HG02610 (cell line): Measurements from ENCODE around the gene EBP.
A peak's percentile ranks its signal among the peaks of the same experiment; 100 is the strongest.
"Not testable (repeated sequence)": the region's sequence is repeated elsewhere in the genome, so short reads cannot be mapped to it uniquely, and the experiment has no call there.

Experiments used
- ATAC-seq: cut with Tn5 transposase; IDR thresholded peaks from one replicate; pipeline ENCODE4 v1.9.1; 2021; ENCODE audit warnings: mild to moderate bottlenecking, moderate library complexity; ENCODE audit not compliant: unreplicated experiment

Gene EBP

DNA sequence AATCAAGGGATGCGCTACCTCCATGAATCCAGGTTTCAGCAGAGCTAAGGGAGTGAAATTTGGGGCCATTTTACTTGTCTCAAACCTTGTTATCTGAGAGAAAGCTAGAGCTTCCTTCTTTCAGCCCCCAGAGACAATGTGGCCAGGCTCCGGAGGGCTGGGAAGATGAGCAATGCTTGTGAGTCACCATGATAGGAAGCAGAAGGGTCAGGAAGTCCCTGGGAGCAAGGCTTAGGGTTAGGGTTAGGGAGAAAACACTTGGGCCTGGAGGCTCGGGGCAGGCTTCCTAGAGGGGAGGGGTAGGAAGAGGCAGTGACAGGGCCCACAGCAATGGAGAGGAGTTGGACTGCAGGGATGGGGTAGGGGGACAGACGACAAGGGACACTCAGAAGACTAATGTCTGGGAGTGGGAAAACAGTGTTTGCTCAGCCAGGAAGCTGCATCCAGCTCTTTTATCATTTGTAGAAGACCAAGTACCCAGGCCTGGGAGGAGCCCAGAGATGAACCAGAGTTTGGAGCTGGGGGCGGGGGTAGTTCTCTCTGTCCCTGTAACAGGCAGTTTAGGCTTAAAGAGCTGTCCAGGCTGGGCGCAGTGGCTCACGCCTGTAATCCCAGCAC, 29.2 kb upstream of the EBP start:
- ATAC-seq = no peak

DNA sequence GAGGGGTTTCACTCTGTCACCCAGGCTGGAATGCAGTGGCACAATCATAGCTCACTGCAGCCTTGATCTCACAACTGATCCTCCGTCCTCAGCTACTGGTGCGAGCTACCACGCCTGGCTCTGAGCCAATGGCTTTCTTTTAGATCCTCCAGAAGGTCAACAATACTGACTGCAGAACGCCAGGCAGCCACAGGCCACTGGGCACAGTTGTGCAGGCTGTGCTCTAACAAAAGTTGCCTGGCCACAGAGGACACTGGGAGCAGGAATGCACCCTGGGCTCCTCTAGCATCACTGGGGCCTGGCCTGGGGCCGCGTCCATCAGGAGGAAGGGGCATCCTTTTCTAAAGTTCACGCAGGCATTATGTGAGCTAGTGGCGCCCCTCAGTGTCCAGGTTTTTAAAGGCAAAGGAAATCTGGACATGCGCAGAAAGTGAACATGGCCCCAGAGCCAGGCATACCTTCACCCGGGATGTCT, 27.7 kb upstream of the EBP start:
- ATAC-seq = no peak

DNA sequence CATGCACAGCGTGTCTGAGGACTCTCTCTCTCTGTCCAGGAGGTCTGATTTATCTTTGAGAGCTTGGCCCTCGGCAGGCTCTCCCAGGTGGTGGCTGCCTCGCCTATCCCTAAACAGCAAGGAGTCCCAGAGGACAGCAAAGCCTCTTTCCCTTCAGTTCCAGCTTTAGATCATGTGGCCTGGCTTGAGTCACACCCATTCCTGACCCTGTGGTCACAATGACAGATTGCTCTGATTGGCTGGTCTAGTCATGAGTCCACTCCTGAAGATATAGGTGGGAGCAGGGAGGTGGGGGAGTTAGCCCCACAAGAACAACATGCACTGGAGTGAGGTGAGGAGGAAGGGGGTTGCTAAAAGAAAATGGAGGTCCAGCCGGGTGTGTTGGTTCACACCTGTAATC, 24.9 kb upstream of the EBP start:
- no peak for ATAC-seq

DNA sequence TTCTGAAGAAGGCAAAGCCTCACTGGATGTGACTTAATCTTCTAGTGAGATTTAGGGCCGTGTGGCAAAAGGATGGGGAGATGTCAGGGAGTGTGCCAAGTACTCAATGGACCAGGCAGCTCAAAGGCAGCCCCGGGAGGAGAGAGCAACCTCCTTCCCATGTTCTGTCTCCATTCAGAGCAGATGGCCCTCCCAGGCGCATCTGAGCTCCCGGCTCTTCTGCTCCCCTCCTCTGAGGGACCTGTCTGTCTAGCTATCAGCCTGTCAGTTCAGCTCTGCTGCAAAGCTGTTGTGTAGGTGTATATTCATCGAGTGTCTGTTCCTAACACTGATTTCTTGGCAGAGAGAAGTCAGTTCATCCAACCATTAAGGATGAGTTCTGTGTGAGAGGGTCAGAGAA, 23.7 kb upstream of the EBP start:
- no peak for ATAC-seq

DNA sequence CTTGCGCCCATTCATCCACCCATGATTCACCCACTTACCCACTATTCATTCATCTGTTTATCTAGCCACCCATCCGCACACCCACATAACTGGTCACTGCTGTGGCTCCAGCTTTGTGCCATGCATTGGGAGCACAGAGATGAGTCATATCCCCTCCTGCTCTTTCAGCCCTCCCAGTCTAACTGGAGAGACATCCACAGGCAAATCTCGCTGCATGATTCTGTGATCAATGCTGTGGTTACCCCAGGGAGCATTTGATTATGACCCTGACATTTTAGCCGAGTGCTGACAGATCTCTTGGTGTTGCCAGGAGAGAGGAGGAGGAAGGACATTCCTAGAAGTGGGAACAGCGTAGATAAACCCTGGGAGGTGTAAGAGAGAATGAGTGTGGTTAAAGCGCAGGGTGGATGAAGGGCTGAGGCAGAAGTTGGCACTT, 23.2 kb upstream of the EBP start:
- no peak for ATAC-seq

DNA sequence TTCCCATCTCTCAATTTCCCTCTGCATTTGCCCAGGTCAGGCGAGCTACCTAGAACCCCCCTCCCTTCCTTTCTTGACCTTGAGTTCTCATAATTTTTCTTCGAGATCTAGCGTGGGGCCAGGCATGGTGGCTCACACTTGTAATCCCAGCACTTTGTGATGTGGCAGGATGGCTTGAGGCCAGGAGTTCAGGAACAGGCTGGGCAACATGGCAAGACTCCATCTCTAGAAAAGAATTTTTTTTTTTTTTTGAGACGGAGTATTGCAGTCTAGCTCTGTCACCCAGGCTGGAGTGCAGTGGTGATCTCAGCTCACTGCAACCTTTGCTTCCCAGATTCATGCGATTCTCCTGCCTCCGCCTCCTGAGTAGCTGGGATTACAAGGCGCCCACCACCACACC, 17.3 kb upstream of the EBP start:
- no peak for ATAC-seq

DNA sequence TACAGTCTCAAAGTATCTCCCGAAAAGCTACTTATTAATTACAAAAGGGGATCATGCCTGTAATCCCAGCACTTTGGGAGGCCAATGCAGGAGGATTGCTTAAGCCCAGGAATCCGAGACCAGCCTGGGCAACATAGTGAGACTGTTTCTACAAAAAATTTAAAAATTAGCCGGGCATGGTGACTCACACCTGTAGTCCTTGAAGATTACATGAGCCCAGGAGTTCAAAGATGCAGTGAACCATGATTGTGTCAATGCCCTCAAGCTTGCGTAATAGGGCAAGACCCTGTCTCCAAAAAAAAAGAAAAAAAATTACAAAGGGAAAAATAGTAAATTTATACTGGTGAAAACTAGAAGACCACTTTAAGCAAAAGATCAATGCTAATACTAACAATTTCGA, 16.1 kb upstream of the EBP start:
- ATAC-seq = no peak

DNA sequence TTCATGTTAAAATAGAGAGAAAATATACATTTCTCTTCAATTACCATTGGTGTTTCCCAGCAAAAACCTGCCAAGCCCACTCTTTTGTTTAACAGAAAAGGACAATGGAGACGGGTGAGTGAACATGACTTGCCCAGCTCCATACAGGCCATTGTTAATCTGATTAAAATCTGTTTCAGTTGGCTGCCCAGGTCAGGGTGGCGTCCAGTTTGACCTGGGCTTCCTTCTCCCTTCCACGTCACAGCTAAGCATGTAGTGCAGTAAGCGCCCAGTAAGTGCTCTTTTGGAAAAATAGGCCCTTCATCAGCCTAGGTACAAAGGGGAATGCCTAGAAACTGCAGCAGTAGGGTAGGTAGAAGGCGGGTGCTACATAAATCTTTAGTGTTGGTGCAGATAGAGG, 14.4 kb upstream of the EBP start:
- no peak for ATAC-seq

DNA sequence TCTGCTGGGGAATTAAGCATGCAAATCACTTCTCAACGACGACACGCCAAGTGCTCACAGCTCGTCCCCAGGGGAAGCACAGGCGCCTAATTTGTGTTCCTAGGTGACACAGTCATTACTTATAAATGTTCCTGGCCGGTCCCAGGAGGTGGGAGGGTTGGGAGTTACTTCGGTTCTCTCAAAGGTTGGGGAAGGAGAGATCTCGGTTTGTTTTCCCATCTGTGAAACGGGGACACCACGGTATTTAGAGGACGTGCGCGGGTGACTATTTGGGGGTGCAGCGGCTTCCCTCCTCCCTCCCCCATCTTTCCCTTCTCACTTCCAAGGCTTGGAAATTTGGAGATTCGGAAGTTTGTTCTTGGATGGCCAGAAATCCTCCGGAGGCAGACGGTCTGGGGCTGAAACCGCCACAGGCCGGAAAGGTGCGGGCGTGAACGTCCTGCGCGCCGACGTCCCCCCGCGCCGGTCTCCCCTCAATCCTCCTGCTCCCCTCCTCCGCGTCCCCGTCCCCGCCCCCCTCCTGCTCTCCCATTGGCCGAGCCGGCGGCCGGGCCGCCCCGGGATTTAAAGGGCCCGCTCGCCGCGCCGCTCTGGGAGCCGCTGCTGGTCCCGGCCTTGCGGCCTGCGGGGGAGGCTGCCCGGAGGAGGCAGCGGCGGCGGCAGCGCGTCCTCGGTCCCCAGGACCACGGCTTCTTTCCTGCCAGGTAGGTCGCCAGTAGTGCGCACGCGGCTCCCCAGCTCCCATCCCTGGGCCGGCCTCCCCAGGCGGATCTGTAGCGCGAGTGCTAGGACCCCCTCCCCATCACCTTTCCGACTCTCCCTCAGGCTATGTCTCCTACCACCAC, 13.0 kb upstream of the EBP start, which contains the start of gene PORCN:
PORCN (plus strand) TSS at position 593 of the 845 bp plus-strand sequence. CDS start 829 bp downstream, outside the sequence.
- ATAC-seq = peak; percentile 80

DNA sequence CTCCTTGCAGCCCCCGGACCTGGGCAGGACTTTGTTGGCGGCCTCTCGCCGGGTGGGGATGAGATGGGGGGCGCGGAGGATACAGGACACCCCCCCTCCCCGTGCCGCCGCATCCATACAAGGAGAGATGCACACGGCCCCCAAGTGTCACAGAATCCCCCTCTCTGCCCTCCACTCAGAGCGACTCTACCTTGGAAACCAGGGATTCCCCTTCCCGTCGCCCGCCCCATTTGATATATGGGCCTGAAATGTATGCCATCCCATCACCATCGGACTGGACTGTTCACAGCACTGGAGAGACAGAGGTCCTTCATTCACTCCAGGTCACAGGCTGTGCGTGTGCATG, 12.4 kb upstream of the EBP start:
- ATAC-seq = peak; percentile 21

DNA sequence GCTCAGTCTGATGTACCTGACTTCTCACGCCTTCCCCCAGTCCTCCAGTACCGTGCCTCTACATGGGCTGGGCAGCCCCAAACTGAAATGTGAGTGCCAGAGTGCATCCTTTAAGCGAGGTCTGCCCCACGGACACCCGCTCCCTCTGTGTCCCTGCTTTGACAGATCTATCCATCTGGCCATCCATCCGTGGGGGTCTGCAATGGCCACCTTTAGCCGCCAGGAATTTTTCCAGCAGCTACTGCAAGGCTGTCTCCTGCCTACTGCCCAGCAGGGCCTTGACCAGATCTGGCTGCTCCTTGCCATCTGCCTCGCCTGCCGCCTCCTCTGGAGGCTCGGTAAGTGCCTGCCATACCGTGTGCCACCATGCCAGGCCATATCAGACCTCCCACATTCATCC, 12.0 kb upstream of the EBP start:
- ATAC-seq = no peak

DNA sequence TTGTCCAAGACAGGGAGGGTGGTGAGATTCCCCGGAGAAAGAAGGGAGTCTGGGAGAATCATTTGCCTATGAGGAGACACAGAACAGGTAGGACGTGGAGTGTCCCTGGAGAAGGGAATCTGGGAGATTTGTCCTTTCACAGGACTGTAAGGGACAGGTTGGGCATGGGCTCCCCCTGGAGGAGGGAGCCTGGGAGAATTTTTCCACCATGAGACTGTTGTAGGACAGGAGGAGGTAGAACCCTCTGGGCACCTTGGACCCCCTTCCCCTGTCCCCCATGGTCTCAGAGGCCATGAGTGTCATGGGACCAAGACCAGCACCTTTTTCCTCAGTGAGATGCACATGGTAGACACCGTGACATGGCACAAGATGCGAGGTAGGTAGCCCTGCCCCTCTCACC, 10.0 kb upstream of the EBP start:
- ATAC-seq = no peak

DNA sequence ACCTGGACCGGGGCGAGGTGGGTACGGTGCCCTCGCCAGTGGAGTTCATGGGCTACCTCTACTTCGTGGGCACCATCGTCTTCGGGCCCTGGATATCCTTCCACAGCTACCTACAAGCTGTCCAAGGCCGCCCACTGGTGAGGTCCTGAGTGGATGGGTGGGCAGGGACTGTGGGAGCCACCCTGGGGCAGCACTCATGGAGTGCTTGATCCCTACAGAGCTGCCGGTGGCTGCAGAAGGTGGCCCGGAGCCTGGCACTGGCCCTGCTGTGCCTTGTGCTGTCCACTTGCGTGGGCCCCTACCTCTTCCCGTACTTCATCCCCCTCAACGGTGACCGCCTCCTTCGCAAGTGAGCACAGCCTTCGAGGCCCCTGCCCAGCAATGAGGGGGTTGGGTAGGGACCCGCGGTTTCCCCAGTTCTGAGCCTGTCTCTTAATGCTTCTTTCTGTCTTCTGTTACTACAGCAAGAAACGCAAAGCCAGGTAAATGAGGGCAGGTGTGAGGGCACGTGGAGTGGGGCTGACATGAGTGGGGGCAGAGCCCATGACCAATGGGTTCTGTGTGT, 9.2 kb upstream of the EBP start:
- ATAC-seq = no peak

DNA sequence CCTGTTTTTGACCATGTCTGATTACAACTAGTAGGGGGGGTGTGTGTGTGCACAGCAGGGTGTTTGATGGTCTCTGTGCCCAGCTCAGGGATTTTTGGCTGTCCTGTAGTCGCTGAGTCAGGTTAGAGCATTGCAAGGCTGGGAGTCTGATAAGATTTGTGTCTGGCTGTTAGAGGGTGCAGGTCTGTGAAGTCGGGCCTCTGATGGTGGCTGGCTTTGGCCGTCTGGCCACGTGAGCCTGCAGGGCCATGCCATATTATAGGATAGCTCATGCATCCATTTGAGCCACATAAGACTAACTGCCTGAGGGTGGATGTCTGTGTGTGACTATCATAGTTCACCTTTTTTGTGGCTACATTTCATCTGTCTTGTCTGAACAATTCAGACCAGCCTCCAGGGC, 7.9 kb upstream of the EBP start:
- no peak for ATAC-seq

DNA sequence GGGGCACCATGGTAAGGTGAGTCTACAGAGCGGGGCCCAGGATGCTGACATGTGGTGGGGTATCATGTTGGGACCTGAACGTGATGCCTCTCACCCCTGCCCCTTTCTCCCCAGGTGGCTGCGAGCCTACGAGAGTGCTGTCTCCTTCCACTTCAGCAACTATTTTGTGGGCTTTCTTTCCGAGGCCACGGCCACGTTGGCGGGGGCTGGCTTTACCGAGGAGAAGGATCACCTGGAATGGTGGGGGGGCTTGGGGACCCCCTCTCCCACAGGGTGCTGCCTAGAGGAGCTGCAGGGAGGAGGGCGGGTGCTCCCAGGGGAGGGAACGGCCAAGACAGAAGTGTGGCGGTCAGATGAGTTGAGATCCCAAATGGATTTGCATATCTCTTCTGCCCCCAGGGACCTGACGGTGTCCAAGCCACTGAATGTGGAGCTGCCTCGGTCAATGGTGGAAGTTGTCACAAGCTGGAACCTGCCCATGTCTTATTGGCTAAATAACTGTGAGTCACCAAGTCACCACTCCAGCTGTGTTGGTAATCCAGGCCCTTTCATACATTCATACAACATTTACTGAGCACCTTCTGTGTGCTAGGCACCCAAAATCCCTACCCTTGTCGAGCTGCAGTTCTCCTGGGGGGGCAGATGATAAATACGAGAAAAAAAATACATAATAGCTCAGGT, 7.3 kb upstream of the EBP start:
- no peak for ATAC-seq

DNA sequence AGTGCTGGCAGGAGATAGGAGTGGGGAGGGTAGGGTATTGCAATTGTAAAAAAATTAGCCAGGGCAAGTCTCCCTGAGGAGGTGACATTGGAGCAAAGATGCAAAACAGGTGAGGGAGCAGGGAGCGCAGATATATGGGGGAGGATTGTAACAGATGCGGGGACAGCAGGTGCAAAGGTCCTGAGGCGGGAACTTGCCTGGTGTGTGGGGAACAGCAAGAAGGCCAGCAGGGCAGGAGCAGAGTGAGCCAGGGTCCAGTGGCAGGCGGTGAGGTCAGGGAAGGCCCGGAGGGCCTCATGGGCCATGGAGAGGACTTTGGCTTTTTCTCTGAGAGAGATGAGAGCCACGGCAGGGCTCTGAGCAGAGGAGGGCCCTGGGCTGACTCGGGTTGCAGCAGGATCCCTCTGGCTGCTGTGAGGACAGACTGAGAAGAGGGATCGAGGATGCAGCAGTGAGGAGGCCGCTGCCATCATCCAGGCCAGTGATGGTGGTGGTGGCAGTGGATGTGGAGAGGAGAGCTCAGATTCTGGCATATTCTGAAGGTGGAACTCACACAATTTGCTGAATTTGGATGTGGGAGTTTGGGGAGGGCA, 6.6 kb upstream of the EBP start:
- ATAC-seq = no peak

DNA sequence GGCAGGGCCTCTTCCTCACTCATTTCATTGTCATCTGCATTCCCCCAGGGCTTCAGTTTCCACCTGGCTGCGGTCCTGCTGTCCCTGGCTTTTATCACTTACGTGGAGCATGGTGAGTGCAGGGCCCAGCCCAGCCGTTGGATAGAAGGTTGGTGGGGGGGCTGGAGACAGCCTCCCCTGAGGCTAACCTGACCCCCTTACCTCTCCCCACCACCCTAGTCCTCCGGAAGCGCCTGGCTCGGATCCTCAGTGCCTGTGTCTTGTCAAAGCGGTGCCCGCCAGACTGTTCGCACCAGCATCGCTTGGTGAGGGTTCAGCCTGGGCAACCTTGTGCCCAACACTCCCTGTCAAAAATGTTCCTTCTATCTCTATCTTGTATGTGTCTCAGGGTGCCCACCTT, 5.8 kb upstream of the EBP start:
- no peak for ATAC-seq

DNA sequence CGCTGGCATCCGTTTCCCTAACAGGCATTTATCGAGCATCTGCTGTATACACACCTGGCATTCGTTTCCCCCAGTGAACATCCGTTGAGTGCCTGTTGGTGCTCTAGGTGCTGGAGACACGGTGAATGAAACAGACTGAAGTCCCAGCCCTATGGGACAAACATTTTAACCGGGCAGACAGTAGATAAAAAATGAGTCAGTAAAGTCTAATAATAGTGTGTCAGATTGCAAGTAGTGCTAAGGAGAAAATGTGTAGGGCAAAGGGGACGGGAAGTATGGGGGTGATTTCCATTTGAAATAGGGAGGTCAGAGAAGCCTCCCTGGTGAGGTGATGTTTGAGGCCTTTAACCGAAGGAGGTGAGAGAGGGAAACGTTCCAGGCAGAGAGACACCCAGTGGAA, 5.3 kb upstream of the EBP start:
- ATAC-seq = no peak

DNA sequence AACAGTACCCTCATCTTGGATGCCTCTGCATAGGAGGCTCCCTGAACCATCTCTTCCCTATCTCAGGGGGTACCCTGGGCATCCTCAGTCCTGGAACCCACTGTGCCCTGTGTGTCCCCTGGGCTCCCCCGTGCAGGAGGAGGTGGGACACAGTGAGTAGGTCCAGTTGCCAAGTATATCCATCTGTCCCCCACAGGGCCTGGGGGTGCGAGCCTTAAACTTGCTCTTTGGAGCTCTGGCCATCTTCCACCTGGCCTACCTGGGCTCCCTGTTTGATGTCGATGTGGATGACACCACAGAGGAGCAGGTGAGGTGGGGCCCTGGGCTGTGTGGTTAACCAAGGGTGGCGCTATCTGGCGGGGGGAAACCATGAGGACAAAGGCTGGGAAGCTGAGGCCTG, 4.6 kb upstream of the EBP start:
- ATAC-seq = no peak

DNA sequence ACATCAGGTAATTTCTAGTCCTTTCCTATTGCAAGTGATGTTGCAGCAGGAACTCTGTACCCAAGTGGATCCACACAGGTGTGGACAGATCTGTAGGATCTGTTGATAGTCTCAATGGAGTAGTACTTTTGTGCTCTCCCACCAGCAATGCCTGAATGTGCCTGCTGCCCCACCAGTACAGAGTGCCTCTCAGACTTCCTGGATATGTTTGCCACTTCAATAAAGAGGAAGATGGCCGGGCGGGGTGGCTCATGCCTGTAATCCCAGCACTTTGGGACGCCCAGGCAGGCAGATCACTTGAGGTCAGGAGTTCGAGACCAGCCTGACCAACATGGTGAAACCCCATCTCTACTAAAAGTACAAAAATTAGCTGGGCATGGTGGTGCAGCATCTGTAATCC, 2.1 kb upstream of the EBP start:
- ATAC-seq = not testable (repeated sequence)

DNA sequence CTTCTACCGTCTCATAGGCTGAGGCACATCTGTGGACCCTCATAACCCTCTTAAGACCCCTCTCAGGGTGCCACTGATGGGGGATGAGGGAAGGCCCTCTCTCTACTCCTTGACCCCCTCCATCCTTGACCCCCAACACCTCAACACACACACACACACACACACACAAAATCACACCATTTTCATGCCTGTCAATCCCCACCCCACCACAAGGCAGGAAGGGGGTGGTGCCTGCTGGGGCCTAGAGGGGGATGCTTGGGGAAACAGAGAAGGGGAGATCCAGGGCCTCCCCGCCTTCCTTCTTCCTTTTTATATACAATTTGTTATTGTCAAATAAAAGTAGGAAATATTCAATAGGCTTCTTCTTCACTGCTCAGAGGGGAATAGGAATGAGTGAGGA, 1.2 kb upstream of the EBP start:
- ATAC-seq = no peak
